ENCODE data around the gene HACL1. TPM values are rescaled to one million over a fixed set of nuclear protein-coding genes. Genes with fewer than 3 reads are reported as not detected.

The HACL1 gene
- total RNA-seq, 1 donor from 2014 or later = 48.6 TPM

GRCh38 chr3:15511156-15511555, 90.2 kb downstream of the HACL1 start:
- Mint-ChIP-seq H3K9me3 (no peaks in the 10 kb centered on the region), H3K4me1 (peaks cover 12% of the 10 kb centered on the region), H3K27me3 (ENCODE audit: insufficient read depth, low read depth) (peaks cover 2% of the 10 kb centered on the region), H3K4me3 (no peak overlapping the region), H3K36me3 (no peaks in the 10 kb centered on the region), H3K27ac (no peak overlapping the region)
- H2AFZ ChIP-seq (replicated peaks) = no peak overlapping the region
- H3K4me3 ChIP-seq = no peak overlapping the region
- DNase-seq (ENCODE audit: low spot score) = no peak
- H4K20me1 ChIP-seq (ENCODE audit: low read depth) = no peaks in the 10 kb centered on the region
- H3K9me3 ChIP-seq (ENCODE audit: low read depth) = no peaks in the 10 kb centered on the region
- no peak overlapping the region for H3K27ac ChIP-seq
- H3F3A ChIP-seq (ENCODE audit: low read depth) = no peaks in the 10 kb centered on the region
- no peaks in the 10 kb centered on the region for H3K27me3 ChIP-seq
- no peaks in the 10 kb centered on the region for H3K4me1 ChIP-seq
- H3K79me2 ChIP-seq (ENCODE audit: low read depth) = no peaks in the 10 kb centered on the region
- no peaks in the 10 kb centered on the region for H3K36me3 ChIP-seq
- H3K9ac ChIP-seq = no peak overlapping the region
- TF ChIP-seq EZH2 (IDR thresholded peaks at IDR 0.05) = no peak
- no peak for TF ChIP-seq CTCF (IDR thresholded peaks at IDR 0.05)
- no peak for TF ChIP-seq EZH2phosphoT487 (IDR thresholded peaks at IDR 0.05)
- no peak overlapping the region for H3K4me2 ChIP-seq

Other genes starting within 250 kb of the HACL1 start
- 34.9 TPM in 2 replicates for gene METTL6, start 174.0 kb downstream of the HACL1 start, total RNA-seq (ENCODE audit: low replicate concordance)
- gene EAF1, start 174.0 kb downstream of the HACL1 start, total RNA-seq (ENCODE audit: low replicate concordance) = 34.2 and 36.8 TPM in 2 replicates
- gene COLQ, start 79.9 kb downstream of the HACL1 start, total RNA-seq (ENCODE audit: low replicate concordance) = 1.5 and 2.8 TPM in 2 replicates
- gene BTD, start 176 bp upstream of the HACL1 start, total RNA-seq (ENCODE audit: low replicate concordance) = 11.7 and 16.0 TPM in 2 replicates
- gene ANKRD28, start 196.4 kb upstream of the HACL1 start, total RNA-seq (ENCODE audit: low replicate concordance) = 29.3 and 36.4 TPM in 2 replicates